Psoas muscle (tissue), 8 donors: ENCODE measurements around the gene NR2F1-AS1. TPM values are rescaled to one million over a fixed set of nuclear protein-coding genes. Genes with fewer than 3 reads are reported as not detected.

Source experiments
- ATAC-seq, 4 donors: fragments of 200-7000 bp; cut with Tn5 transposase; one replicate each; pipeline ENCODE4 v1.9.1; 2020; ENCODE audit warnings: moderate library complexity in 3 of 4, mild to moderate bottlenecking in 2 of 4
- DNase-seq, 2 donors: peaks; one replicate each; pipeline ENCODE4 v3.0.0-alpha.2; 2020
- H3K27ac ChIP-seq: fragments of 200-600 bp; one replicate; pipeline ENCODE4 v1.8.0; 2022
- H3K27me3 ChIP-seq, 3 donors: fragments of 200-600 bp in 1 of 3; one replicate each; pipeline versions ENCODE4 v1.6.1 to v1.8.0; 2013 to 2022; ENCODE audit warnings: low read length in 2 of 3, mild to moderate bottlenecking in 2 of 3, moderate library complexity in 1 of 3; ENCODE audit not compliant: insufficient read depth in 3 of 3
- H3K36me3 ChIP-seq, 2 donors: fragments of 200-600 bp in 1 of 2; one replicate each; pipeline versions ENCODE4 v1.6.1 to v1.8.0; 2013 to 2022; ENCODE audit warnings: low read depth in 1 of 2, mild to moderate bottlenecking in 1 of 2, moderate library complexity in 1 of 2; ENCODE audit not compliant: insufficient read depth in 1 of 2
- H3K4me1 ChIP-seq: fragments of 200-600 bp; one replicate; pipeline ENCODE4 v1.8.0; 2022
- H3K4me3 ChIP-seq: fragments of 200-600 bp; one replicate; pipeline ENCODE4 v1.8.0; 2022; ENCODE audit warnings: mild to moderate bottlenecking
- H3K9me3 ChIP-seq: fragments of 200-600 bp; one replicate; pipeline ENCODE4 v1.8.0; 2022
- WGBS, 3 donors: extraction: QIAGEN DNeasy Blood & Tissue Kit; methylation state at CpG; one replicate each; pipeline versions ENCODE4 v1.1.6 to v1.1.7; 2013; 5-methylcytosine and 5-hydroxymethylcytosine counted together
- intact Hi-C, 2 donors: fragments of 100-400 bp; cut with DNase I; formaldehyde crosslinking; loops; one replicate each; pipeline versions ENCODE4 v1.11.0 to v1.14.2; 2022
- polyA plus RNA-seq, 3 donors: library from polyadenylated mRNA; stranded (reverse); fragments of 200-250 nt; gene quantifications; one replicate each; pipeline ENCODE4 v1.2.3, GENCODE V29; 2013
- total RNA-seq, 4 donors: library from RNA; stranded (reverse); fragmentation: NEBNext Ultra II Directional in 2 of 4; extraction: Animal tissue kit (Norgen Biotek cat#: 25700) in 2 of 4; gene quantifications; one replicate each; pipeline versions ENCODE4 v1.2.1 to v1.2.4, GENCODE V29; 2021 to 2023
- TF ChIP-seq, protein P1 (sequence below): fragments of 200-600 bp; IDR thresholded peaks from one replicate; pipeline ENCODE4 v1.8.0; 2022; ENCODE audit warnings: antibody characterized with exemption
- donor health status: healthy with polysubstance abuse.
- donor health status: DM: no; HTN: no; CAD: no; lungs with moderate emphysema.
- donor health status: Bipolar disorder and iron deficiency.
- donor health status: healthy.
- donor health status: DM: yes; HTN: yes; CAD: no.
- donor health status: DM: no; HTN: no; CAD: no.
- donor health status: DM: no; HTN: no; CAD: no.
- donor health status: DM: yes; HTN: yes; CAD: no.

NR2F1-AS1 gene
- total and polyA plus RNA-seq, 7 donors = 0.13 to 1.5 (median 0.42) TPM

DNA sequence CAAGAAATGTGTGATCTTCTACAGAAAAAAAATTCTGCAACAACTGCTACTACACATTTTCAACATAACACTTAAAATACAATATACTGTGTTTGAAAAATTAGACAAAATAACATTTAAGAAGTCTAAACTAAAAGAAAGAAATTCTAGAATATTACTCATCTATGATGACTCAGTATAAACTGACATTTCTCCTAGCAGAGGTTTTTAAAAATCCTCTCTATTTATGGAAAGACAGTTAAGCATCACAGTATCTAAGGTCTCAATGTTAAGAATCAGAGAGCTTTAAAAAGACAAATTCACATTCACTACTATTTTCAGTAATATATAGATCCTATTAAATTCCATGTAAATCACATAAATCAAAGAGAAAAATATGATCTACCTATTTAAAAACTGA is 61.3 kb downstream of the NR2F1-AS1 start:
- DNase-seq (no peak), ATAC-seq (no peak)
- no peaks in the 10 kb centered on the region for H3K9me3 ChIP-seq
- no peaks in the 10 kb centered on the region for H3K4me1 ChIP-seq
- no peak overlapping the region for H3K4me3 ChIP-seq
- no peaks in the 10 kb centered on the region for H3K36me3 ChIP-seq
- no peak overlapping the region for H3K27ac ChIP-seq
- TF ChIP-seq, protein P1, sequence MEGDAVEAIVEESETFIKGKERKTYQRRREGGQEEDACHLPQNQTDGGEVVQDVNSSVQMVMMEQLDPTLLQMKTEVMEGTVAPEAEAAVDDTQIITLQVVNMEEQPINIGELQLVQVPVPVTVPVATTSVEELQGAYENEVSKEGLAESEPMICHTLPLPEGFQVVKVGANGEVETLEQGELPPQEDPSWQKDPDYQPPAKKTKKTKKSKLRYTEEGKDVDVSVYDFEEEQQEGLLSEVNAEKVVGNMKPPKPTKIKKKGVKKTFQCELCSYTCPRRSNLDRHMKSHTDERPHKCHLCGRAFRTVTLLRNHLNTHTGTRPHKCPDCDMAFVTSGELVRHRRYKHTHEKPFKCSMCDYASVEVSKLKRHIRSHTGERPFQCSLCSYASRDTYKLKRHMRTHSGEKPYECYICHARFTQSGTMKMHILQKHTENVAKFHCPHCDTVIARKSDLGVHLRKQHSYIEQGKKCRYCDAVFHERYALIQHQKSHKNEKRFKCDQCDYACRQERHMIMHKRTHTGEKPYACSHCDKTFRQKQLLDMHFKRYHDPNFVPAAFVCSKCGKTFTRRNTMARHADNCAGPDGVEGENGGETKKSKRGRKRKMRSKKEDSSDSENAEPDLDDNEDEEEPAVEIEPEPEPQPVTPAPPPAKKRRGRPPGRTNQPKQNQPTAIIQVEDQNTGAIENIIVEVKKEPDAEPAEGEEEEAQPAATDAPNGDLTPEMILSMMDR = no peak
- H3K27me3 ChIP-seq = no peaks in the 10 kb centered on the region
- intact Hi-C loops = no loop called here

DNA sequence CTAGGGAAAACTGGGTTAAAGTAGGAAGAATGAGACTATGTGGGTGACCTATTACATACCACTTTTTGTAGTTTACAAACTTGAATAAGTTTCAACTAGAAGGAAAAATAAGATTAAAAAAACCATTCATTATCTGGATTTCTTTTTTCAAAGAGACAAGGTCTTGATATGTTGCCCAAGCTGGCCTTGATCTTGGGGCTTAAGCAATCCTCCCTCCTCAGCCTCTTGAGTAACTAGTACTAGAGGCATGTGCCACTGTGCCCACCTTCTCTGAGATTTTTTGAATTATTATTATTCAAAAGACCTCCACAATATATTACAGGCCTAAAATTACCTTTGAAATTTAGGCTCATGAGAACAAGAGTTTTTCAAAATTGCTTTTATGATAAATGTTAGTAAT is 63.2 kb downstream of the NR2F1-AS1 start:
- H3K4me3 ChIP-seq = no peak overlapping the region
- no peaks in the 10 kb centered on the region for H3K4me1 ChIP-seq
- intact Hi-C loops = no loop called here
- no peaks in the 10 kb centered on the region for H3K36me3 ChIP-seq
- no peaks in the 10 kb centered on the region for H3K9me3 ChIP-seq
- H3K27me3 ChIP-seq = no peaks in the 10 kb centered on the region
- no peak for ATAC-seq
- no peak for DNase-seq
- TF ChIP-seq, protein P1 = no peak
- no peak overlapping the region for H3K27ac ChIP-seq

DNA sequence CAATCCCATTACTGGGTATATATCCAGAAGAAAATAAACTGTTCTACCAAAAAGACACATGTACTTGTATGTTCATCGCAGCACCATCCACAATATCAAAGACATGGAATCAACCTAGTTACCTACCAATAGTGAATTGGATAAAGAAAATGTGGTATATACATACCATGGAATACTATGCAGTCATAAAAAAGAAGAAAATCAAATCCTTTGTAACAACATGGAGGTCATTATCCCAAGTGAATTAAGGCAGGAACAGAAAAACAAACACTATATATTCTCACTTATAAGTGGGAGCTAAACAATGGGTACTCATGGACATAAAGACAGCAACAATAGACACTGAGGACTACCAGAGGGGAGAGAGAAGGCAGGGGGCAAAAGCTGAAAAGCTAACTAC is 67.7 kb downstream of the NR2F1-AS1 start:
- Histone ChIP-seq H3K9me3 (no peaks in the 10 kb centered on the region), H3K4me1 (no peaks in the 10 kb centered on the region), H3K27ac (no peak overlapping the region), H3K27me3 (no peaks in the 10 kb centered on the region), H3K36me3 (no peaks in the 10 kb centered on the region), H3K4me3 (no peak overlapping the region)
- WGBS, 3 donors = 94 to 100% (median 100%) methylated on average over 1 of the region's 1 CpG
- no peak for ATAC-seq
- DNase-seq = no peak
- TF ChIP-seq, protein P1 = no peak
- intact Hi-C loops = no loop called here

DNA sequence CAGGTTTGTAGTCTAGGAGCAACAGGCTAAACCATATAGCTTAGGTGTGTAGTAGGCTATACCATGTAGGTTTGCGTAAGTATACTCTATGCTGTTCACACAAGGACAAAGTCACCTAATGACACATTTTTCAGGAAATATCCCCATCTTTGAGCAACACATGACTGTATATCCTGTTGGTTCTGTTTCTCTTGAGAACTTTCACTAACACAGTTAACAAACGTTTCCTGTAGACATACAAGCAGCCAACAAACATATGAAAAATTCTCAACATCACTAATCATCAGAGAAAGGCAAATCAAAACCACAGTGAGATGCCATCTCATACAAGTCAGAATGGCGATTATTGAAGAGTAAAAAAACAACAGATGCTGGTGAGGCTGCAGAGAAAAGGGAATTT is 68.2 kb downstream of the NR2F1-AS1 start:
- Histone ChIP-seq H3K36me3 (no peaks in the 10 kb centered on the region), H3K27ac (no peak overlapping the region), H3K4me3 (no peak overlapping the region), H3K4me1 (no peaks in the 10 kb centered on the region), H3K9me3 (no peaks in the 10 kb centered on the region), H3K27me3 (no peaks in the 10 kb centered on the region)
- TF ChIP-seq, protein P1 = no peak
- intact Hi-C loops = no loop called here
- ATAC-seq = no peak
- 76 to 79% (median 77%) methylated on average over 3 of the region's 3 CpGs for WGBS, 3 donors
- DNase-seq = no peak

GRCh38 chr5:93511445-93511844 is 69.6 kb downstream of the NR2F1-AS1 start:
- no peaks in the 10 kb centered on the region for H3K27me3 ChIP-seq
- TF ChIP-seq, protein P1 = no peak
- H3K4me1 ChIP-seq = no peaks in the 10 kb centered on the region
- no peak overlapping the region for H3K27ac ChIP-seq
- H3K9me3 ChIP-seq = no peaks in the 10 kb centered on the region
- intact Hi-C loops = no loop called here
- DNase-seq = no peak
- 88 to 100% (median 93%) methylated on average over 2 of the region's 2 CpGs for WGBS, 3 donors
- H3K4me3 ChIP-seq = no peak overlapping the region
- no peaks in the 10 kb centered on the region for H3K36me3 ChIP-seq
- no peak for ATAC-seq
